Activated CD4-positive, alpha-beta memory T cell treated with anti-CD3 and anti-CD28 coated beads for 36 hours (primary cell): Measurements from ENCODE around the gene CRIP3. TPM values are rescaled to one million over a fixed set of nuclear protein-coding genes. Genes with fewer than 3 reads are reported as not detected.
"Not testable (repeated sequence)": the region's sequence is repeated elsewhere in the genome, so short reads cannot be mapped to it uniquely, and the experiment has no call there.

ENCODE experiments used
- CTCF ChIA-PET: fragments of 350-600 bp; sonication (Branson Sonifier 250); formaldehyde crosslinking; loops from one replicate; lab custom pipeline; 2021; ENCODE audit warnings: antibody characterized with exemption, inconsistent platforms; lab: Charles Lee
- POLR2A ChIA-PET: fragments of 350-600 bp; sonication (Branson Sonifier 250); formaldehyde crosslinking; loops from one replicate; lab custom pipeline; 2021; ENCODE audit warnings: antibody characterized with exemption; lab: Charles Lee
- DNase-seq: peaks from one replicate; pipeline ENCODE4 v3.0.0-alpha.2; 2020
- H3K27ac Mint-ChIP-seq: one replicate; pipeline ENCODE4 v1.8.0; 2021; ENCODE audit warnings: mixed read lengths
- H3K27me3 Mint-ChIP-seq: one replicate; pipeline ENCODE4 v1.8.0; 2021; ENCODE audit warnings: mixed read lengths
- H3K36me3 Mint-ChIP-seq: one replicate; pipeline ENCODE4 v1.8.0; 2021; ENCODE audit warnings: mixed read lengths
- H3K4me1 Mint-ChIP-seq: one replicate; pipeline ENCODE4 v1.8.0; 2021; ENCODE audit warnings: low read depth, mixed read lengths
- H3K4me3 Mint-ChIP-seq: one replicate; pipeline ENCODE4 v1.8.0; 2021; ENCODE audit warnings: mild to moderate bottlenecking, mixed read lengths
- H3K9me3 Mint-ChIP-seq: one replicate; pipeline ENCODE4 v1.8.0; 2021; ENCODE audit warnings: mixed read lengths
- intact Hi-C: fragments of 100-400 bp; cut with micrococcal nuclease; formaldehyde crosslinking; loops from one replicate; pipeline ENCODE4 v1.15.1; 2023
- total RNA-seq, 2 experiments: library from RNA; stranded (reverse); gene quantifications; one replicate each; pipeline ENCODE4 v1.2.3, GENCODE V29; 2021

Gene CRIP3
- 1 to 10 TPM; 2.0 to 2.9 TPM for total RNA-seq

- peak; percentile 68 for DNase-seq
- peaks cover 9% of the 10 kb centered on the region for H3K4me1 Mint-ChIP-seq
- H3K27me3 Mint-ChIP-seq: no peaks in the 10 kb centered on the region
- H3K36me3 Mint-ChIP-seq: no peaks in the 10 kb centered on the region
- intact Hi-C loops: no loop called here
- ChIA-PET CTCF (interaction anchor here (0.6 to 3.4 kb wide), 23 partner anchors 10 to 202 kb away, joined by 3 to 24 read pairs (median 4); partner anchors contain the start of genes DNPH1 and LRRC73), POLR2A (interaction anchor here (1.4 kb wide), 1 partner anchor 12 kb away, joined by 3 read pairs; no protein-coding TSS in a partner anchor)
- H3K27ac Mint-ChIP-seq: no peak within 1 kb of the TSS
- no peaks in the 10 kb centered on the region for H3K9me3 Mint-ChIP-seq
- peak within 1 kb of the TSS; percentile 79 for H3K4me3 Mint-ChIP-seq
Observed at GRCh38 chr6:43308101-43308989, at the start of gene CRIP3. Gene CRIP3, minus strand, starts transcription at chr6:43308826. Its CDS starts 34 bp downstream, at chr6:43308792.

- no peak for DNase-seq
- H3K27ac Mint-ChIP-seq: no peak overlapping the region
- H3K27me3 Mint-ChIP-seq: no peaks in the 10 kb centered on the region
- intact Hi-C loops: no loop called here
- ChIA-PET CTCF (interaction anchor here (0.7 to 2.3 kb wide), 7 partner anchors 8 to 151 kb away, joined by 3 to 10 read pairs (median 4); partner anchors contain the start of genes CRIP3 and DNPH1), POLR2A (no interaction called here)
- H3K4me1 Mint-ChIP-seq: peaks cover 10% of the 10 kb centered on the region
- peaks cover 34% of the 10 kb centered on the region for H3K36me3 Mint-ChIP-seq
- H3K9me3 Mint-ChIP-seq: no peaks in the 10 kb centered on the region
- no peak overlapping the region for H3K4me3 Mint-ChIP-seq
Observed at GRCh38 chr6:43355862-43356590, 47.4 kb upstream of the CRIP3 start.

GRCh38 chr6:43351951-43352350 is 43.3 kb upstream of the CRIP3 start:
- CTCF ChIA-PET, H3K4me1 Mint-ChIP-seq, H3K4me3 Mint-ChIP-seq, DNase-seq, intact Hi-C loops, H3K27me3 Mint-ChIP-seq, POLR2A ChIA-PET, H3K27ac Mint-ChIP-seq, H3K9me3 Mint-ChIP-seq: not testable (repeated sequence)
- H3K36me3 Mint-ChIP-seq: peaks cover 21% of the 10 kb centered on the region

- H3K27ac Mint-ChIP-seq: no peak overlapping the region
- H3K27me3 Mint-ChIP-seq: no peaks in the 10 kb centered on the region
- H3K36me3 Mint-ChIP-seq: peaks cover 6% of the 10 kb centered on the region
- DNase-seq: no peak
- no peak overlapping the region for H3K4me3 Mint-ChIP-seq
- ChIA-PET CTCF (no interaction called here), POLR2A (no interaction called here)
- H3K4me1 Mint-ChIP-seq: no peaks in the 10 kb centered on the region
- no peaks in the 10 kb centered on the region for H3K9me3 Mint-ChIP-seq
- intact Hi-C loops: no loop called here
Observed at GRCh38 chr6:43347444-43347843, 38.8 kb upstream of the CRIP3 start.

- POLR2A ChIA-PET: no interaction called here
- peaks cover 5% of the 10 kb centered on the region for H3K36me3 Mint-ChIP-seq
- H3K9me3 Mint-ChIP-seq: no peaks in the 10 kb centered on the region
- no peaks in the 10 kb centered on the region for H3K27me3 Mint-ChIP-seq
- no peak overlapping the region for H3K27ac Mint-ChIP-seq
- CTCF ChIA-PET: no interaction called here
- no peaks in the 10 kb centered on the region for H3K4me1 Mint-ChIP-seq
- intact Hi-C loops: no loop called here
- H3K4me3 Mint-ChIP-seq: no peak overlapping the region
- no peak for DNase-seq
Observed at GRCh38 chr6:43347021-43347420, 38.4 kb upstream of the CRIP3 start.

- H3K4me3 Mint-ChIP-seq, H3K27me3 Mint-ChIP-seq, CTCF ChIA-PET, POLR2A ChIA-PET, H3K36me3 Mint-ChIP-seq, H3K4me1 Mint-ChIP-seq, DNase-seq, H3K9me3 Mint-ChIP-seq, intact Hi-C loops, H3K27ac Mint-ChIP-seq: not testable (repeated sequence)
Observed at GRCh38 chr6:43346243-43346642, 37.6 kb upstream of the CRIP3 start.

- Mint-ChIP-seq H3K4me1 (peaks cover 7% of the 10 kb centered on the region), H3K36me3 (peaks cover 18% of the 10 kb centered on the region), H3K27me3 (no peaks in the 10 kb centered on the region), H3K4me3 (no peak overlapping the region), H3K9me3 (no peaks in the 10 kb centered on the region), H3K27ac (no peak overlapping the region)
- CTCF ChIA-PET: no interaction called here
- POLR2A ChIA-PET: no interaction called here
- DNase-seq: no peak
- intact Hi-C loops: no loop called here
Observed at GRCh38 chr6:43339168-43339567, 30.5 kb upstream of the CRIP3 start.

- H3K4me3 Mint-ChIP-seq: no peak overlapping the region
- CTCF ChIA-PET: interaction anchor here (0.9 kb wide), 1 partner anchor 168 kb away, joined by 4 read pairs; no protein-coding TSS in a partner anchor
- H3K9me3 Mint-ChIP-seq: no peaks in the 10 kb centered on the region
- DNase-seq: no peak
- intact Hi-C loops: no loop called here
- POLR2A ChIA-PET: no interaction called here
- H3K4me1 Mint-ChIP-seq: peaks cover 7% of the 10 kb centered on the region
- peaks cover 18% of the 10 kb centered on the region for H3K36me3 Mint-ChIP-seq
- H3K27me3 Mint-ChIP-seq: no peaks in the 10 kb centered on the region
- no peak overlapping the region for H3K27ac Mint-ChIP-seq
Observed at GRCh38 chr6:43338243-43338642, 29.6 kb upstream of the CRIP3 start.

GRCh38 chr6:43336382-43336781 is 27.8 kb upstream of the CRIP3 start:
- Mint-ChIP-seq H3K36me3 (peaks cover 17% of the 10 kb centered on the region), H3K27me3 (no peaks in the 10 kb centered on the region), H3K9me3 (no peaks in the 10 kb centered on the region), H3K27ac (no peak overlapping the region), H3K4me1 (peaks cover 17% of the 10 kb centered on the region), H3K4me3 (no peak overlapping the region)
- intact Hi-C loops: no loop called here
- no peak for DNase-seq
- ChIA-PET POLR2A (no interaction called here), CTCF (interaction anchor here (1.1 kb wide), 1 partner anchor 272 kb away, joined by 4 read pairs; no protein-coding TSS in a partner anchor)

- H3K36me3 Mint-ChIP-seq: peaks cover 12% of the 10 kb centered on the region
- no peak overlapping the region for H3K4me3 Mint-ChIP-seq
- peaks cover 22% of the 10 kb centered on the region for H3K4me1 Mint-ChIP-seq
- no peak overlapping the region for H3K27ac Mint-ChIP-seq
- ChIA-PET CTCF (interaction anchor here (0.9 to 1.6 kb wide), 2 partner anchors 33 to 62 kb away, joined by 5 read pairs; no protein-coding TSS in a partner anchor), POLR2A (no interaction called here)
- H3K27me3 Mint-ChIP-seq: no peaks in the 10 kb centered on the region
- no peak for DNase-seq
- intact Hi-C loops: no loop called here
- no peaks in the 10 kb centered on the region for H3K9me3 Mint-ChIP-seq
Observed at GRCh38 chr6:43335469-43335868, 26.8 kb upstream of the CRIP3 start.

- Mint-ChIP-seq H3K27me3 (no peaks in the 10 kb centered on the region), H3K4me3 (no peak overlapping the region), H3K4me1 (peaks cover 22% of the 10 kb centered on the region), H3K36me3 (peaks cover 8% of the 10 kb centered on the region), H3K9me3 (no peaks in the 10 kb centered on the region), H3K27ac (no peak overlapping the region)
- intact Hi-C loops: no loop called here
- POLR2A ChIA-PET: interaction anchor here (0.9 kb wide), 1 partner anchor 35 kb away, joined by 3 read pairs; the partner anchor contains the start of gene ZNF318
- DNase-seq: no peak
- CTCF ChIA-PET: interaction anchor here (0.8 to 2.1 kb wide), 7 partner anchors 21 to 187 kb away, joined by 3 to 9 read pairs (median 4); partner anchors contain the start of genes CRIP3 and DNPH1
Observed at GRCh38 chr6:43334466-43335095, 26.0 kb upstream of the CRIP3 start.
